ENCODE measurements around the gene BRINP2. TPM values are rescaled to one million over a fixed set of nuclear protein-coding genes. Genes with fewer than 3 reads are reported as not detected.

The BRINP2 gene
- total RNA-seq, 1 donor from 2014 or later: 0.52 TPM

- no peaks in the 10 kb centered on the region for H3K9me3 ChIP-seq (ENCODE audit: control insufficient read depth in 3 of 3, low read length in 3 of 3)
- no peaks in the 10 kb centered on the region for H3K36me3 ChIP-seq (ENCODE audit: control insufficient read depth in 3 of 3, insufficient read depth in 3 of 3, low read length in 3 of 3)
- H3K9ac ChIP-seq (ENCODE audit: low read depth in 1 of 3, low read length in 3 of 3): no peak within 1 kb of the TSS
- peaks cover 32 to 41% (median 38%) of the 10 kb centered on the region in 3 donors for H3K27me3 ChIP-seq (ENCODE audit: control insufficient read depth in 3 of 3, insufficient read depth in 3 of 3, low read length in 3 of 3)
- peak within 1 kb of the TSS; percentile 10 to 56 (median 52) for H3K4me3 ChIP-seq (ENCODE audit: low read length in 3 of 3)
- peaks cover 0 to 7% (median 3%) of the 10 kb centered on the region in 3 donors for H3K4me1 ChIP-seq (ENCODE audit: control insufficient read depth in 3 of 3, insufficient read depth in 3 of 3, low read length in 3 of 3)
- H3K27ac ChIP-seq (ENCODE audit: low read depth, low read length): no peak within 1 kb of the TSS
Measured at GRCh38 chr1:177164380-177165068, 6.2 kb upstream of the BRINP2 start, which contains the start of gene ASTN1. Gene ASTN1, minus strand, starts transcription at chr1:177164712. Its CDS starts 36 bp downstream, at chr1:177164676.

- H3K4me1 ChIP-seq (ENCODE audit: control insufficient read depth in 3 of 3, insufficient read depth in 3 of 3, low read length in 3 of 3): peaks cover 0 to 7% (median 3%) of the 10 kb centered on the region in 3 donors
- no peak overlapping the region for H3K9ac ChIP-seq (ENCODE audit: low read depth in 1 of 3, low read length in 3 of 3)
- H3K36me3 ChIP-seq (ENCODE audit: control insufficient read depth in 3 of 3, insufficient read depth in 3 of 3, low read length in 3 of 3): no peaks in the 10 kb centered on the region
- H3K4me3 ChIP-seq (ENCODE audit: low read length in 3 of 3): peak overlapping the region in 1 of 3 donors; percentile 10
- H3K27me3 ChIP-seq (ENCODE audit: control insufficient read depth in 3 of 3, insufficient read depth in 3 of 3, low read length in 3 of 3): peaks cover 32 to 43% (median 41%) of the 10 kb centered on the region in 3 donors
- H3K27ac ChIP-seq (ENCODE audit: low read depth, low read length): no peak overlapping the region
- no peaks in the 10 kb centered on the region for H3K9me3 ChIP-seq (ENCODE audit: control insufficient read depth in 3 of 3, low read length in 3 of 3)
Measured at GRCh38 chr1:177165069-177165439, 5.7 kb upstream of the BRINP2 start.

- Histone ChIP-seq H3K4me1 (ENCODE audit: control insufficient read depth in 3 of 3, insufficient read depth in 3 of 3, low read length in 3 of 3) (peaks cover 6 to 13% (median 10%) of the 10 kb centered on the region in 3 donors), H3K9me3 (ENCODE audit: control insufficient read depth in 3 of 3, low read length in 3 of 3) (no peaks in the 10 kb centered on the region), H3K4me3 (ENCODE audit: low read length in 3 of 3) (no peak overlapping the region), H3K27ac (ENCODE audit: low read depth, low read length) (no peak overlapping the region), H3K27me3 (ENCODE audit: control insufficient read depth in 3 of 3, insufficient read depth in 3 of 3, low read length in 3 of 3) (peaks cover 32 to 39% (median 36%) of the 10 kb centered on the region in 3 donors), H3K9ac (ENCODE audit: low read depth in 1 of 3, low read length in 3 of 3) (no peak overlapping the region), H3K36me3 (ENCODE audit: control insufficient read depth in 3 of 3, insufficient read depth in 3 of 3, low read length in 3 of 3) (no peaks in the 10 kb centered on the region)
Measured at GRCh38 chr1:177171536-177172123, 872 bp downstream of the BRINP2 start.

DNA sequence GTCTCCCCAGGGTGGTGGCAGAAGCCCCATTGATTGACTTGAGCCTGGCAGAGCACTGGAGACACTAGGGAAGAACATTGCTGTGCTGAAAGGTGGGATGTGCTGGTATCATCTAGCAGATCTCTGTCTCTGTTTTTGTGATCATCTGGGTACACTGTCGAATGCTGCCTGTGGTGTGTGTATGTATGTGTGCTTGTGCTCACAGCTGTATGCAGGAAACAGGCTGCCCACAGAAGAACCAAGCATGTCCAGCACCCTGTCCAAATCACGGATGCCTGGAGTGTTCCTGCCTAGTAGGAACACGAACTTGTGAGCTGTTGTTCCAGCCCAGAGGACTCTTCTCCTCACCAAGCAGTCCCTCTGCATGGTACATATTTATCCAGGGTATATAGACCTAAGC is 1.5 kb downstream of the BRINP2 start:
- Histone ChIP-seq H3K27ac (ENCODE audit: low read depth, low read length) (no peak overlapping the region), H3K36me3 (ENCODE audit: control insufficient read depth in 3 of 3, insufficient read depth in 3 of 3, low read length in 3 of 3) (no peaks in the 10 kb centered on the region), H3K27me3 (ENCODE audit: control insufficient read depth in 3 of 3, insufficient read depth in 3 of 3, low read length in 3 of 3) (peaks cover 26 to 39% (median 33%) of the 10 kb centered on the region in 3 donors), H3K9ac (ENCODE audit: low read depth in 1 of 3, low read length in 3 of 3) (no peak overlapping the region), H3K4me3 (ENCODE audit: low read length in 3 of 3) (no peak overlapping the region), H3K9me3 (ENCODE audit: control insufficient read depth in 3 of 3, low read length in 3 of 3) (no peaks in the 10 kb centered on the region), H3K4me1 (ENCODE audit: control insufficient read depth in 3 of 3, insufficient read depth in 3 of 3, low read length in 3 of 3) (peaks cover 6 to 13% (median 10%) of the 10 kb centered on the region in 3 donors)

GRCh38 chr1:177172866-177173265 is 2.1 kb downstream of the BRINP2 start:
- no peaks in the 10 kb centered on the region for H3K9me3 ChIP-seq (ENCODE audit: control insufficient read depth in 3 of 3, low read length in 3 of 3)
- H3K27me3 ChIP-seq (ENCODE audit: control insufficient read depth in 3 of 3, insufficient read depth in 3 of 3, low read length in 3 of 3): peaks cover 25 to 39% (median 33%) of the 10 kb centered on the region in 3 donors
- H3K4me3 ChIP-seq (ENCODE audit: low read length in 3 of 3): no peak overlapping the region
- no peak overlapping the region for H3K27ac ChIP-seq (ENCODE audit: low read depth, low read length)
- no peak overlapping the region for H3K9ac ChIP-seq (ENCODE audit: low read depth in 1 of 3, low read length in 3 of 3)
- H3K36me3 ChIP-seq (ENCODE audit: control insufficient read depth in 3 of 3, insufficient read depth in 3 of 3, low read length in 3 of 3): no peaks in the 10 kb centered on the region
- peaks cover 6 to 13% (median 10%) of the 10 kb centered on the region in 3 donors for H3K4me1 ChIP-seq (ENCODE audit: control insufficient read depth in 3 of 3, insufficient read depth in 3 of 3, low read length in 3 of 3)

DNA sequence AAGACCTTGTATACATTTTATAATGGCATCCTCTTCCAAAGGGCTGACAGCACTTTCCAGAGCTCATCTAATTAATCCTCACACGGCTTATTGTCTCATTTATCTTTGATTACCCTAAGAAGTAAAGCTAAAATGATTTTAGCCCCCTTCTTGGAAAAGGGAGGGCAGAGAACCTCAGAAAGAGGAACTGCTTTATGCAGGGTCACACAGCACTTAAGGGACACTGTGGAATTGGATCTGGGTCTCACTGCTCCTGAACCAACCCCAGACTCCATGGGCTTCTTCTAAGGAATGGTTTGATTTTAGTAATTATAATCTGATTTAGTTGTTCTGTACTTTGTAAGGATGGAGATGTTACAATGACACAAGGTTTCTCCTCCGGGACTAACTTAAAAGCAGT is 3.2 kb downstream of the BRINP2 start:
- Histone ChIP-seq H3K27ac (ENCODE audit: low read depth, low read length) (no peak overlapping the region), H3K9me3 (ENCODE audit: control insufficient read depth in 3 of 3, low read length in 3 of 3) (no peaks in the 10 kb centered on the region), H3K9ac (ENCODE audit: low read depth in 1 of 3, low read length in 3 of 3) (no peak overlapping the region), H3K27me3 (ENCODE audit: control insufficient read depth in 3 of 3, insufficient read depth in 3 of 3, low read length in 3 of 3) (peaks cover 25 to 39% (median 31%) of the 10 kb centered on the region in 3 donors), H3K4me1 (ENCODE audit: control insufficient read depth in 3 of 3, insufficient read depth in 3 of 3, low read length in 3 of 3) (peaks cover 6 to 13% (median 10%) of the 10 kb centered on the region in 3 donors), H3K4me3 (ENCODE audit: low read length in 3 of 3) (no peak overlapping the region), H3K36me3 (ENCODE audit: control insufficient read depth in 3 of 3, insufficient read depth in 3 of 3, low read length in 3 of 3) (no peaks in the 10 kb centered on the region)

DNA sequence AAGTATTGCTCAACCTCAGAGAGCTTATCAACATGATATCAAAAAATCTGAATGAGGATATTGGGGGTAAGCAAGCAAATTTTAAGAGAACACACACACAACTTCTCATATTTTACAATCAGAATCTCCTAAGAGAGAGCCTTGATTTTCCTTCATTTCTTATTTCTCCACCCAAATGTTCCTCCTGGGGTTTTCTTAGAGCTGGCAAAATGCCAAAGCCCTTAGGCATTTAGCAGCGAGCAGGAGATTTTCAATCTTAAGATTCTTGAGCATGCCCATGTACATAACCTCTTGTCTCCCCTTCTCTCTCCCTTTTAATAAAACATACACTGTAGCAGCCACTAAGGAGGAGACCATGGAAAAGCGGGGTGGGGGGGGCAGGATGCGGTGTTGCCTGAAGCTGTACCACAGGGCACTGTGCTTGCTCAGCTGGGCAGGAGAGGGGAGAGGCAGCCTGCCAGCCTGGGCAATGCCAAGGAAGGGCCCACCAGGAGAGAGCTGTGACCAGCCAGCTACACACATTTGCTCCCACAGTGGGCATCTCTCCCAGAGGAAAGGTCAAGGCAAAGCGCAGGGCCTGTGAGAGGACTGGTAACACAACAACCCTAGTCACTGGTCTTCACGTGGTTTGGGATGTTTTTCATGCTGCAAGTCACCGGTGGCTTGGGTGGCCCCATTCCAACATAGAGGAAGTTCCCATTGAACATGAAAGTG is 4.3 kb downstream of the BRINP2 start:
- Histone ChIP-seq H3K9me3 (ENCODE audit: control insufficient read depth in 3 of 3, low read length in 3 of 3) (no peaks in the 10 kb centered on the region), H3K4me3 (ENCODE audit: low read length in 3 of 3) (no peak overlapping the region), H3K9ac (ENCODE audit: low read depth in 1 of 3, low read length in 3 of 3) (no peak overlapping the region), H3K27ac (ENCODE audit: low read depth, low read length) (no peak overlapping the region), H3K36me3 (ENCODE audit: control insufficient read depth in 3 of 3, insufficient read depth in 3 of 3, low read length in 3 of 3) (no peaks in the 10 kb centered on the region), H3K4me1 (ENCODE audit: control insufficient read depth in 3 of 3, insufficient read depth in 3 of 3, low read length in 3 of 3) (peaks cover 6 to 13% (median 10%) of the 10 kb centered on the region in 3 donors), H3K27me3 (ENCODE audit: control insufficient read depth in 3 of 3, insufficient read depth in 3 of 3, low read length in 3 of 3) (peaks cover 27 to 38% (median 28%) of the 10 kb centered on the region in 3 donors)

DNA sequence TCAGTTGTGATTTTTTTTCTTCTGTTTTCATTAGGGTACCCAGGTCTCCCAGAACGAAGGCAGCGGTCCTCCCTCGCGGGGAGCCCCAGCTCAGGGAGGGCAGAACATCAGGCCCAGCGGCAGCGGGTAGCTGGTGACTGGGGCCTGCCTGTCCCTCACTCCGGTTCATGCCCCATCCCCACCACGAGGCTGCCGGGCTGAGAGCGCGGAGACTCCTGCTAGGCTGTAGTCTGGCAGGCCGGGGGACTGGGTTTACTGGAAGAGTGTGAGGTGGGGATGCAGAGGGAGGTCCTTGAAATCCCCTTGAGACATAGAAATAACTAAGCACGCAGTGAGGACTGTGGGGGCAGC is 10.5 kb downstream of the BRINP2 start:
- Histone ChIP-seq H3K27me3 (ENCODE audit: control insufficient read depth in 3 of 3, insufficient read depth in 3 of 3, low read length in 3 of 3) (peaks cover 7 to 14% (median 9%) of the 10 kb centered on the region in 3 donors), H3K36me3 (ENCODE audit: control insufficient read depth in 3 of 3, insufficient read depth in 3 of 3, low read length in 3 of 3) (no peaks in the 10 kb centered on the region), H3K4me3 (ENCODE audit: low read length in 3 of 3) (peak overlapping the region in 2 of 3 donors; percentile 52 to 60), H3K9ac (ENCODE audit: low read depth in 1 of 3, low read length in 3 of 3) (peak overlapping the region in 2 of 3 donors; percentile 11 to 12), H3K27ac (ENCODE audit: low read depth, low read length) (no peak overlapping the region), H3K9me3 (ENCODE audit: control insufficient read depth in 3 of 3, low read length in 3 of 3) (no peaks in the 10 kb centered on the region), H3K4me1 (ENCODE audit: control insufficient read depth in 3 of 3, insufficient read depth in 3 of 3, low read length in 3 of 3) (peaks cover 0 to 6% (median 3%) of the 10 kb centered on the region in 3 donors)

DNA sequence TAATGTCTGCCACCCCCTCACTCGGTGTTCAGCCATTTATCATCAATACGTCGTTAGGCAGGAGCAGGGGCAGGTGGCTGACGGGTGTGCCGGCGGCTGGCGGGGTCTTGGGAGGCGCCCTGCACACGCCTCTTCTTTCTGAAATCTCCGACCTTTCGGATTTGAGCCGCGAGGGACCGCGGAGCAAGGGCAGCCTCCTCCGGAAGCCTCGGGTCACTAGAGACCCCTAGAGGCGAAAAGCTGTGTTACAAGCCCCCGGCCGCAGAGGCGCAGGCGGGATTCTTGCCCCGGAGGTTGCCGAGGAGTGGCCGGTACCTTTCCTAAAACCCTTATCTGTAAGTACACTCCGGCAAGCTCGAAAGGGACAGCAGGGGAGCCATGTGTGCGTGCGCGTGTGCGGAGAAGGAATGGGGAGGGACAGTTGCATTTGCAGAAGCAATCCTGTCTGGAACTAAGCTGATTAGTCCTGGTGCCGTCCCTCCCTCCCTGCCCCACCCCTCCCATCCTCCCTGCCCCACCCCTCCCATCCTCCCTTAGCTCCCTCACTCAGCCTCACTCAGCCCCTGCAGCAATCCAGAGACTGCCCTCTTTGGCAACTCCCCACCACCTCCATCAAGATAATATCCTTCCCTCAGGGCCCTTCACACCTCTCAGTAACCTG is 11.0 kb downstream of the BRINP2 start:
- peaks cover 7 to 14% (median 9%) of the 10 kb centered on the region in 3 donors for H3K27me3 ChIP-seq (ENCODE audit: control insufficient read depth in 3 of 3, insufficient read depth in 3 of 3, low read length in 3 of 3)
- H3K4me1 ChIP-seq (ENCODE audit: control insufficient read depth in 3 of 3, insufficient read depth in 3 of 3, low read length in 3 of 3): peaks cover 0 to 6% (median 3%) of the 10 kb centered on the region in 3 donors
- H3K4me3 ChIP-seq (ENCODE audit: low read length in 3 of 3): peak overlapping the region in 2 of 3 donors; percentile 52 to 60
- no peaks in the 10 kb centered on the region for H3K36me3 ChIP-seq (ENCODE audit: control insufficient read depth in 3 of 3, insufficient read depth in 3 of 3, low read length in 3 of 3)
- no peaks in the 10 kb centered on the region for H3K9me3 ChIP-seq (ENCODE audit: control insufficient read depth in 3 of 3, low read length in 3 of 3)
- H3K9ac ChIP-seq (ENCODE audit: low read depth in 1 of 3, low read length in 3 of 3): peak overlapping the region in 2 of 3 donors; percentile 11 to 12
- no peak overlapping the region for H3K27ac ChIP-seq (ENCODE audit: low read depth, low read length)

Measured in skeletal muscle tissue (tissue), 4 donors.